ENCODE measurements around the gene MINDY4.

MINDY4 gene

GRCh38 chr7:30776971-30777370, 5.8 kb downstream of the MINDY4 start:
- no peak for DNase-seq

GRCh38 chr7:30778255-30779025, 7.2 kb downstream of the MINDY4 start:
- no peak for DNase-seq

DNA sequence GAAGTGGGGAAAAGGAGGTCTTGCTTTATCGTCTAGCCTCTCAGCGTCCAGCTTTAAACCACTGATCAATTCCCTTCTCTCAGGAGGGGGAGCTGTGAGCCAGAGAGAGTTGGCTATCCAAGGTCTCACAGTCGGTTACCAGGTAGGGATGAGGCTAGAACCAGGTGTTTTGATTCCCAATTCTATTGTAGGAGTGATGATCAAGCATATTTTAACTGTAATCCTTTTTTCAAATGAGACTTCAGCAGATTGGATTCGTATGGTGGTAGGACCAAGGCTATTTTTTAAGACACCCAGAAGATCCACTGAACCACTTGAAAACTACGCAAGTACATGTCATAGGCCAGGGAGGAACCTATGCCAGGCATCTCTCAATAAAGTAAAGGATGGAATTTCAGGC, 8.4 kb downstream of the MINDY4 start:
- no peak for DNase-seq

DNA sequence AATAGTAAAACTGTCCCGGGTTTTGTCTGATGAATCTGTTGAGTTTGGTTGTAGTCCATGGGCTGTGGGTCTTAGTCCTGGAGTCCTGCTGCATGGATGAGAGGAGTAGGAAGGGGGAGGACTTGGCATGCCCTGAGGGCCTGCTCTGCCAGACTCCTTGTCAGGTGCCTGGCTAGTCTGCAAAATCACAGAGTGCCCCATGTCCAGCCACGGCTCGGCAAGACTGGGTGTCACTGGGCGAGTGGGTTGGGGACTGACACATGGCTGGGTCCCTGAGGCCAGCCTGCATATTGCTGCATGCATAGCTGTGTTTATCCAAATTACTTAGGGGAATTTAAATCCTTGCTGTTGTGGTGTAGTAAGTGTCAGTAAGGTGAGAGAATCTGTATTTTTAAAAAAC, 9.7 kb downstream of the MINDY4 start:
- no peak for DNase-seq

DNA sequence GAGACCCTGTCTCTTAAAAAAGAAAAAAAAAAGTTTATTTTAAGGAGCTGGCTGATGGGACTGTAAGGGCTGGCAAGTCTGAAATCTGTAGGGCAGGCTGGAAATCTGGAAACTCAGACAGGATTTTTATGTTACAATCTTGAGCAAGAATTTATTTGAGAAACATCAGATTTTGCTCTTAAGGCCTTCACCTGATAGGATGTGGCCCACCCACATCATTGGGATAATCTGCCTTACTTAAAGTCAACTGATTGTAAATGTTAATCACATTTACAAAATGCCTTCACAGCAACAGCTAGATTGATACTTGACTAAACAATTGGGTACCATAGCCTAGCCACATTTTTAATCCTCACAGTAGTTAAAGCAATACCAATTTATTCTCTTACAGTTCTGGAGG, 11.5 kb downstream of the MINDY4 start:
- DNase-seq, result no peak

DNA sequence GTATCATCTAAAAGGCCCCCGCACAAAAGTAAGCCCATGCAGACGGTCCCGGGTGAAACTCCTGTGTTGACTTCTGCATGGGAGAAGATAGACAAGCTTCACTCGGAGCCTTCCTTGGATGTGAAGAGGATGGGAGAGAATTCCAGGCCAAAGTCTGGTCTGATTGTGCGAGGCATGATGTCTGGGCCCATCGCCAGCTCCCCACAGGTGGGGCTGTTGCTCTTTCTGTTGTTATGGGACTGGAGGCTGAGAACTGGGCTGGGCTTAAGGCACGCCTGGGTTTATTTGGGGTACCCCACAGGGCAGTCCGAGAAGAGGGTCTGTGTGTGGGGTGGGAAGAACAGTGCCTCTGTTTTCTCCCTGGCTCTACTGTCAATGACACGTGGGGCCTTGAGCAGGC, 14.6 kb downstream of the MINDY4 start:
- DNase-seq, result no peak

DNA sequence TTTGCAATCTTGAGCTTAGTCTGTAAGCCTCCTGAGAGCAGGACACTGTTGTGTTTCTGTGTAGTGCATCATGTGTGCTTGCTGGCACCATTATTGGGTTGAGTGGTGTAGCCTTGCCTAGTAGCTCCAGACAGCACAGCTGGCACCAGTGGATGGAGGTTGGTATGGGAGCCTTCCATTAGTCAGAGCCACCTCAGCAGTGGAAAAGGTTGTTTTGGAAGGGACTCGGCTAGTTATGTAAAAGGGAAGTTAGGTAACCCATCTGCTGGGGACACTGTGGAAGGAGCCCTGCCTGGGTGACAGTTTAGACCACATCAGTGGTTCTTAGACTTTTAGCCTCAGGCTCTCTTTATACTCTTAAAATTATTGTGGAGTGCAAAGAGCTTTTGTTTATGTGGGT, 16.3 kb downstream of the MINDY4 start:
- no peak for DNase-seq

DNA sequence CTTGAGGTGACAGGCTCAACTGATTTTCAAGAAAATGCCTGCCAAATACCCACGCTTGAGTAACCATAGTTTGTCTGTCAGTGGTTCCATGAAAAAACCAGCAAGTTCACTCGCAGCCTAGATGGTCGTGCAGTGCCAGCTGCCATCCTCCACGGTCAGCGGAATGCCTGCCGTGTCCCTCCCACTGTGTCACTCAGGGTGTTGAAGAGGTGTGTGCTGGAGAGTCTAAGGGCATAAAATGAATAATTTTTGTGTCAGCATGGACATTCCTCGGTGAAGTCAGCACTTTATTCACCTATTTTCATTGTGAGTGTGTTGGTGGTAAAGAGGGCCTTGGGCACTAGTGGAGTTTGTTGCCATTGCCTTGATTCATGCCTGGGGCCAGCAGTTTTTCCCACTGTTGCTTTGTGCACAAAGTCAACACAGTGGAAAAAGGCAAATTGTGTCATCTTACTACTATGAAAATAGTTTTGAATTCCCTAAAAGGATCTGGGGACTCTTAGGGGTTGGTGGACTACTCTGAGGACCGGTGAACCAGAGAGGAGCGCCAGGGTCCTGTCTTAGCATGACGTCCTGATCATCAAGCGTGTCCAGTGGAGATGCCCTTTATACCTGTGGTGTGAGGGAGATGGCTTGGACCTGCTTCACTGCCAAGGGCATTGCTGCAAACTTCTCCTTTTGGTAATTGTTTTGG, 17.6 kb downstream of the MINDY4 start:
- DNase-seq, result no peak

- DNase-seq, result no peak
Observed at GRCh38 chr7:30789334-30789711, 18.1 kb downstream of the MINDY4 start.

- DNase-seq, result no peak
Observed at GRCh38 chr7:30790356-30790755, 19.1 kb downstream of the MINDY4 start.

DNA sequence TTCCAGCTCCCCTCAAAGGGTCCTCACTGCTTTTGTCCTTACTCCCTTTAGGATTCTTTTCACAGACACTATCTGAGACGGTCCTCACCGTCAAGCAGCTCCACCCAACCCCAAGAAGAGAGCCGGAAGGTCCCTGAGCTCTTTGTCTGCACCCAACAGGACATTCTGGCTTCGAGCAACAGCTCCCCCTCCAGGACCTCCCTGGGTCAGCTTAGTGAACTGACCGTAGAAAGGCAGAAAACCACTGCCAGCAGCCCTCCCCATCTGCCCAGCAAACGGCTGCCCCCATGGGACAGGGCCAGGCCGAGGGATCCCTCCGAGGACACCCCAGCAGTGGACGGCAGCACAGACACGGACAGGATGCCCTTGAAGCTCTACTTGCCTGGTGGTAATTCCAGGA, 19.9 kb downstream of the MINDY4 start:
- no peak for DNase-seq

DNA sequence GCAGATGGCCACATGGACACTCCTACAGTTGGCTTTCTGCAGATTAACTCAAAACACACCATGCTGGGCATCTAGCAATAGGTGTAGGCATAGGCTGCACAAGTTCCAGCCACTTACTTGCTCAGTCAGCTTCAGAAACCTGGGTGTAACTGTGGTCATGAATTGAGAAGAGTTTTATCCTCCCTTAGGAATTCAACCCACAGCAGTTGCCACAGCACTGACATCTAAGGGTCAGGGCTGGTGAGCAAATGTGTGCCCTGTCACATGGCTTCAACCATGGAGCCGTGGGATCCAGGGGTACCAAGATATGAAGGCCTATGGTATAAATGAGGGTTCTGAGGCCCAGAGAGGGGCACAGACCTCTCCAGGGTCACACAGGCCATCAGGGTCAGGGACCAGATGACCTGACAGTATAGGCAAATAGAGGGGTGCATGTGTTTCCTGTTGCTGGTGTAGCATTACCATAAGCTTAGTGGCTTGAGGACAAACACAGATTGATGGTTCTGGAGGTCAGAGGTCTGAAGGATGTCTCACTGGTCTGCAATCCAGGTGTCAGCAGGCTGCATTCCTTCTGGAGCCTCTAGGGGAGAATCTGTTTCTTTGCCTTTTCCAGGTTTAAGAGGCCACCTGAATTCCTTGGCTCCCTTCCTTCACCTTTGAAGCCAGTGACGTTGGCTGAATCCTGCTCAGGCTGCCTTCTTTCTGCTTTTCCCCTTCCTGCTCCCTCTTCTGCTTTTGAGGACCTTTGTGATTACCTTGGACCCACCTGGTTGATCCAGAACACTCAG, 24.1 kb downstream of the MINDY4 start:
- no peak for DNase-seq

DNA sequence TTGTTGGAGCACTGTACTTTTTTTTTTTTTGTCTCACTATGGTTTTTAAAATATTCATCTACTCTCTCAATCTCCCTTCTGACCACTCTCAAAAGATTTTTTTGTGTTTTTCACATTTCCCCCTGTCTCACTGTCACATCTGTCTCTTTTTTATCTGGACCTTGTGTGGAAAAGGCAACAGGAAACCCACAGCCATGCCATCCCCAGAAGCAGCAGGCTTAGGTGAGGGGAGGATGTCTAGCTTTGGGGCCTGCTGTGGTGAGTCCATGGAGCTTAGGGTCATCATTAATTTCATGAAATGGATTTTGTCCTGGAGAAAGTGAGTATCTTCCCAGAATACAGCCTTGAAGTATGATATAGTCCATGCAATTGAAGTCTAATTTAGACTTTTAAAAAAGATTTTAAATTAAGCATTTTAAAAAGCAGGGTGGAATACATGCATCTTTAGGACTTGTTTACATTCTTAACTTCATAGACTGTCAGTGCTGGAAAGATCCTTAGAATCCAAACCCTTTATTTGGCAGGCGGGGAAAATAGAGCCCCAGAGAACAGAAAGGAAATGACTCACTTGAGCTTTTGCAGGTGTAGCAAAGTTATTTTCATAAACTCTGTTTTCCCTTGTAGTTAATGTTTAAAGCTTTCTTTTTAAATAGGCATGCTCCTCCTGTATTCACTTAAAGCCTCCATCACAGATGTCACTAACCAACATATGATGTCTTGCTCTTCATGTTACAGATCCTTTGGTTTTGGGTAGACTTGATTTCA, 25.1 kb downstream of the MINDY4 start:
- DNase-seq, result no peak

DNA sequence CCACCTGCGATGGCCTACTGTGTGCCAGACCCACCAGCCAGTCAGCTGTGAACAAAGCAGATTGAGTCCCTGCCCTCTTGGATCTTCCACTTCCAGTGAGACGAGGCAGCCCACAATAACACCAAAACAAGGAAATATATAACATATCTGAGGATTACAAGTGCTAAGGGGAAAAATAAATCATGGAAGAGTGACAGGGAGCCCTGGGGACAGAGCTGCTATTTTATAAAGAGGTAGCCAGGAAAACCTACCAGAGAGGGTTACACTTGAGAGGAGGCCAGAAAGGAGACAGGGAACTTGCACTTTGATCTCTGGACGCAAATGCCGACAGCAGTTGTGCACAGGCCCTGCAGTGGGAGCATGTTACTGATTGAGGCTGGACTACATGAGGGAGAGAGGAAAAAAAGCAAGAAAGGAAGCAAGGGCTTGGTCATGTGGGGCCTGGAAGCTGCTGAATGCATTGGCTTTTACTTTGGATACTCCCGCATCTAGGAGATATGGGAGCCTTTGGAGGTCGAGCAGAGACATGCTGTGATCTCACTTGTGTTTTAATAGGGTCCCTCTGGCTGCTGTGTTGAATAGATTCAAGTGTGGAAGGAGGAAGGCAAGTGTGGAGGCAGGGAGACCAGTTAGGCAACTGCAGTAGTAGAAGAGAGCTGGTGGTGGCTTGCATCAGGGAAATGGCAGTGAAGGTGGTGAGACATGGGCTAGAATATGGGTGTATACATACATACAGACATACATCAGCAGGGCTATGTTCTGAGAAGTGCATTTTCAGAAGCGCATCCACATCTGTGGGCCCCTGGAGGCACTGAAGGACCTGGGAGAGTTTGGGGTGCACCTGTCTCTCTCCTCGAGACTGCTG, 26.2 kb downstream of the MINDY4 start:
- no peak for DNase-seq

DNA sequence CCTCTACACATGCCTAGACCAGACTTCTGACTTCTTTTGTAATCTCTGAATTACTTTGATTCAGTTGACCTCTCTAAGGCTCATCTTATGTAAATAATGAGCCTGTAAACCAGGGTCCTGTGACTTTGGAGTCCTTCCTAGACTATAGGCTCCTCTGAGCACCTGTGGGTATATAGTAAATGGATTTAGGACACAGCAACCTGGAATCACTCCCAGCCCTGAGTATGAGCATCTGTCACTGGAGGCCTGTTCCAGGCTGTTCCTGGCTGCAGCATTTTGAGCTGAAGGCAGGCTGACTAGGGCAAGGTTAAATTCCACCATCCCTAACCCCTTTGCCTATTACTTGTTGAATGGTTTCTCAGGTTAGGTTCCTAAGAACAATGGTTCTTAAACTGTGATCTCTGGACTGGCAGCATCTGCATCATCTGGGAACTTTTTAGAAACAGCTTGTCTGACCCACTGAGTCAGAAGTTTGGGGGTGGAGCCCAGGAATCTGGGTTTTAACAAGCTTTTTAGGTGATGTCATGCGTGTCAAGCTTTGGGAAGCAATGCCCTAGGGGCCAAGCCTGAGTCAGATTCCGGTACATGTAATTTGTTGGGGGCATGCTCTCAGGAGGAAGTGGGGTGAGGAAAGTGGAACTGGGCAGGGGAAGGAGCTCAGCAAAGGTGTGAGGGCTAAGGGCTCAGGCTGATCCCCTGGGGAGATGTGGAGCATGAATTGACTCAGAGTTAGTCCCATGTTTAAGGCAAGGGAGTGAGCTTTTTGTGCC, 28.2 kb downstream of the MINDY4 start:
- DNase-seq, result no peak

GRCh38 chr7:30799976-30800661, 28.9 kb downstream of the MINDY4 start:
- DNase-seq, result no peak

GRCh38 chr7:30800785-30801252, 29.6 kb downstream of the MINDY4 start:
- DNase-seq, result no peak

DNA sequence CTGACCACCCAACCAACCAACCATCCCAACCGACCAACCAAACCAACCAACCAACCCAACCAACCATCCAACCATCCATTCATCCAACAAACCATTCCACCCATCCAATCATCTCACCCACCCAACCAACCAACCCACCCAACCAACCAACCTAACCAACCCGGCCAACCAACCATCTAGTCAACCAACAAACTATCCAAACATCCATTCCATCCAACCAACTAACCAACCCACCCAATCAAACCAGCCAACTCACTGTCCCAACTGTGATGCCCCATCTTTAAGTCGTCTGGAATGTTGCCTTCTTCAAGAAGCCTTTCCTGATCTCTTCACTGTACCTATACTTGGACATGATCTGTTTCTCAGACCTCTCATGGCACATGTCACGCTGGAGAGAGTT, 31.6 kb downstream of the MINDY4 start:
- DNase-seq, result no peak

GRCh38 chr7:30804078-30804661, 33.0 kb downstream of the MINDY4 start:
- DNase-seq, result no peak

DNA sequence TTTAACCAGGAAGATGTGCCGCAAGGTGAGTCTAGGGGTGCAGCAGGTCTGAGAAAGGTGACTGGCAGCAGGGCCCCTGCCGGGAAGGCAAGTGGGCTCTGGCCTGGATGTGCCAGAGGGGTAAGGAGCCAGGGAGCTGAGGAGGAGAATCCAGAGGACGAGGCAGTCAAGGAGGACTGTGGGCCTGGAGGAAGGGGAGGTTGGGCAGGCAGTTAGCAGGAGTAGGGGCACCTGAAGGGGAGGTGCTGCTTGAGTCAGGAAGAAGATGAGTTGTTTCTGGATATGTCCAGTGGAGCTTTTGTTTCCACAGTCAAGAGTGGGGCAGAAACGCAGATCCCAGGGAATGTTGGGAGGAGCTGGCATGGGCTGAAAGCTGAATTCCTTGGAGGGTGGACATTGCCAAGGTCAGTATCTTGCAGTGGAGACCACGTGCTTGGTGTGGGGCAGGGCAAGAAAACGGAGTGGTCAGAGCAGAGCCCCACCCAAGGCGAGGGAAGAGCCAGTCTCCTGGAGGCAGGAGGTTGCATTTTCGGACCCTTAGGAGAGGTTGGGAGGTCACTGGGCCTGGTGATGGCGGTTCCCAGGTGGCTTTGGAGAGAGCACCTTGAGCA, 34.0 kb downstream of the MINDY4 start:
- DNase-seq, result no peak

Measured in NCI-H187 treated with DMSO at 0.1 percent for 48 hours (cell line).